Liver (tissue), 9 donors: ENCODE measurements around the gene EXOC2. TPM values are rescaled to one million over a fixed set of nuclear protein-coding genes. Genes with fewer than 3 reads are reported as not detected.

Experiments
- DNase-seq: peaks from one replicate; pipeline ENCODE4 v3.0.0-alpha.2; 2017; ENCODE audit warnings: low spot score
- H3K27ac ChIP-seq, 2 donors: one replicate each; pipeline ENCODE4 v1.7.0; 2013; ENCODE audit warnings: inconsistent platforms in 2 of 2, low read length in 2 of 2, control low read depth in 1 of 2, low read depth in 1 of 2, mild to moderate bottlenecking in 1 of 2
- H3K27me3 ChIP-seq, 4 donors: one replicate each; pipeline versions ENCODE4 v1.6.1 to v1.7.0; 2013; ENCODE audit warnings: low read length in 3 of 4, inconsistent platforms in 1 of 4, mild to moderate bottlenecking in 1 of 4, moderate library complexity in 1 of 4; ENCODE audit not compliant: control insufficient read depth in 4 of 4, insufficient read depth in 4 of 4
- H3K36me3 ChIP-seq, 4 donors: one replicate each; pipeline versions ENCODE4 v1.6.1 to v1.7.0; 2013; ENCODE audit warnings: low read length in 3 of 4, mild to moderate bottlenecking in 3 of 4, low read depth in 1 of 4, moderate library complexity in 1 of 4; ENCODE audit not compliant: control insufficient read depth in 4 of 4, insufficient read depth in 3 of 4
- H3K4me1 ChIP-seq, 4 donors: one replicate each; pipeline versions ENCODE4 v1.6.1 to v1.7.0; 2013; ENCODE audit warnings: low read length in 3 of 4, mild to moderate bottlenecking in 3 of 4, moderate library complexity in 1 of 4; ENCODE audit not compliant: control insufficient read depth in 4 of 4, insufficient read depth in 4 of 4
- H3K4me3 ChIP-seq, 3 donors: one replicate each; pipeline versions ENCODE4 v1.6.1 to v1.7.0; 2013; ENCODE audit warnings: low read length in 3 of 3, control low read depth in 1 of 3, low read depth in 1 of 3, mild to moderate bottlenecking in 1 of 3
- H3K9ac ChIP-seq, 2 donors: one replicate each; pipeline ENCODE4 v1.7.0; 2013; ENCODE audit warnings: low read length in 2 of 2, mild to moderate bottlenecking in 2 of 2, moderate library complexity in 2 of 2, control low read depth in 1 of 2, low read depth in 1 of 2
- H3K9me3 ChIP-seq, 4 donors: one replicate each; pipeline versions ENCODE4 v1.6.1 to v1.7.0; 2013; ENCODE audit warnings: low read length in 3 of 4; ENCODE audit not compliant: control insufficient read depth in 4 of 4
- EGR1 ChIP-seq, 2 donors: IDR thresholded peaks; 2 replicates each; pipeline ENCODE4 v1.6.1; 2016 to 2018; ENCODE audit warnings: antibody characterized with exemption in 2 of 2, low read depth in 2 of 2
- FOXA1 ChIP-seq: IDR thresholded peaks from 2 replicates; pipeline ENCODE4 v1.6.1; 2016; ENCODE audit warnings: antibody characterized with exemption
- FOXA2 ChIP-seq: IDR thresholded peaks from 2 replicates; pipeline ENCODE4 v1.6.1; 2016; ENCODE audit warnings: antibody characterized with exemption
- GABPA ChIP-seq, 2 donors: IDR thresholded peaks in 1 of 2; conservative IDR thresholded peaks in 1 of 2; 2 replicates each; pipeline ENCODE4 v1.6.1; 2016; ENCODE audit warnings: antibody characterized with exemption in 2 of 2, mild to moderate bottlenecking in 1 of 2, moderate library complexity in 1 of 2
- HNF4A ChIP-seq, 2 donors: conservative IDR thresholded peaks; 2 replicates each; pipeline ENCODE4 v1.6.1; 2016; ENCODE audit warnings: antibody characterized with exemption in 2 of 2, mild to moderate bottlenecking in 2 of 2
- JUND ChIP-seq, 2 donors: IDR thresholded peaks; 2 replicates each; pipeline ENCODE4 v1.6.1; 2016; ENCODE audit warnings: antibody characterized with exemption in 2 of 2
- RAD21 ChIP-seq, 2 donors: IDR thresholded peaks; 2 replicates each; pipeline ENCODE4 v1.6.1; 2016; ENCODE audit warnings: antibody characterized with exemption in 2 of 2, mild to moderate bottlenecking in 2 of 2
- RXRA ChIP-seq, 2 donors: IDR thresholded peaks; 2 replicates each; pipeline ENCODE4 v1.6.1; 2017 to 2018; ENCODE audit warnings: antibody characterized with exemption in 2 of 2, mild to moderate bottlenecking in 1 of 2
- SP1 ChIP-seq: IDR thresholded peaks from 2 replicates; pipeline ENCODE4 v1.6.1; 2018; ENCODE audit warnings: antibody characterized with exemption, mild to moderate bottlenecking
- TAF1 ChIP-seq: conservative IDR thresholded peaks from 2 replicates; pipeline ENCODE4 v1.6.1; 2016; ENCODE audit warnings: antibody characterized with exemption, mild to moderate bottlenecking
- WGBS: extraction: QIAGEN DNeasy Blood & Tissue Kit; methylation state at CpG from one replicate; pipeline ENCODE4 v1.1.7; 2013; 5-methylcytosine and 5-hydroxymethylcytosine counted together
- polyA plus RNA-seq, 2 donors: library from polyadenylated mRNA; stranded (reverse) in 1 of 2; unstranded in 1 of 2; fragments of 200-250 nt in 1 of 2; fragments of >200 nt in 1 of 2; fragmentation: Nextera tagmentation in 1 of 2; extraction: Ambion mirVana in 1 of 2; gene quantifications; one replicate each; pipeline versions ENCODE4 v1.2.1 to v1.2.3, GENCODE V29; 2013 to 2015
- total RNA-seq, 2 donors: library from RNA; depleted of rRNA; stranded (reverse); fragments of >200 nt; gene quantifications; one replicate each; pipeline ENCODE4 v1.2.3, GENCODE V29; 2014
- TF ChIP-seq, protein P1 (sequence below): fragments of 150-350 bp; IDR thresholded peaks from 2 replicates; pipeline ENCODE4 v1.5.1; 2017; ENCODE audit warnings: improper control_type of control experiment, low read depth, low read length; ENCODE audit not compliant: missing input control
- TF ChIP-seq, protein P2 (sequence below): IDR thresholded peaks from 2 replicates; pipeline ENCODE4 v1.6.1; 2016; ENCODE audit warnings: antibody characterized with exemption
- TF ChIP-seq, protein P3 (sequence below): IDR thresholded peaks from 2 replicates; pipeline ENCODE4 v1.6.1; 2016; ENCODE audit warnings: antibody characterized with exemption
- TF ChIP-seq, protein P4 (sequence below): IDR thresholded peaks from 2 replicates; pipeline ENCODE4 v1.6.1; 2016; ENCODE audit warnings: antibody characterized with exemption, mild to moderate bottlenecking
- TF ChIP-seq, protein P5 (sequence below): IDR thresholded peaks from 2 replicates; pipeline ENCODE4 v1.6.1; 2016; ENCODE audit warnings: antibody characterized with exemption
- donor health status: healthy.
- donor health status: healthy.
- donor health status: healthy.
- donor health status: healthy.
- donor health status: healthy.

The EXOC2 gene
- total and polyA plus RNA-seq, 4 donors: 6.7 to 15.3 (median 9.2) TPM

DNA sequence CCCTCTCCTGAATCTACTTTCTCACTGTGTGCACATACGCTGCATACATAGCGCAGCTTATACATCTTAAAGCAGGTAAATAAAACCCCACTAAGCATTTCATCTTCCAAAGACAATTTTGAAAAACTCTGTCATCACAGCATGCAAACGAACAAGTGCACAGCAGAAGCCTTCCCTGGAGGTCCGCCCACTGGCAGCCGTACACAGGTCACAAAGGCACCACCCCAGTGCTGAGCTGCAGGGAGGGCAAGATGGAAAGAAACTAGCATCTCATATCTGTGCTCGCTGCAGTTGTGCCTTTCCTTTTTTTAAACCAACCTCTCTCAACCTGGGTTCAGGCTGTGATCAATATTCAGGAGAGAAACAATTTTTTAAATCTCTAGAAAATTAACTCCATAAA lies 109.3 kb downstream of the EXOC2 start:
- no peak overlapping the region for H3K4me3 ChIP-seq
- DNase-seq: no peak
- no peaks in the 10 kb centered on the region for H3K27me3 ChIP-seq
- H3K9me3 ChIP-seq: no peaks in the 10 kb centered on the region
- peaks cover 0 to 4% (median 0%) of the 10 kb centered on the region in 4 donors for H3K4me1 ChIP-seq
- no peak overlapping the region for H3K9ac ChIP-seq
- TF ChIP-seq, protein P1, sequence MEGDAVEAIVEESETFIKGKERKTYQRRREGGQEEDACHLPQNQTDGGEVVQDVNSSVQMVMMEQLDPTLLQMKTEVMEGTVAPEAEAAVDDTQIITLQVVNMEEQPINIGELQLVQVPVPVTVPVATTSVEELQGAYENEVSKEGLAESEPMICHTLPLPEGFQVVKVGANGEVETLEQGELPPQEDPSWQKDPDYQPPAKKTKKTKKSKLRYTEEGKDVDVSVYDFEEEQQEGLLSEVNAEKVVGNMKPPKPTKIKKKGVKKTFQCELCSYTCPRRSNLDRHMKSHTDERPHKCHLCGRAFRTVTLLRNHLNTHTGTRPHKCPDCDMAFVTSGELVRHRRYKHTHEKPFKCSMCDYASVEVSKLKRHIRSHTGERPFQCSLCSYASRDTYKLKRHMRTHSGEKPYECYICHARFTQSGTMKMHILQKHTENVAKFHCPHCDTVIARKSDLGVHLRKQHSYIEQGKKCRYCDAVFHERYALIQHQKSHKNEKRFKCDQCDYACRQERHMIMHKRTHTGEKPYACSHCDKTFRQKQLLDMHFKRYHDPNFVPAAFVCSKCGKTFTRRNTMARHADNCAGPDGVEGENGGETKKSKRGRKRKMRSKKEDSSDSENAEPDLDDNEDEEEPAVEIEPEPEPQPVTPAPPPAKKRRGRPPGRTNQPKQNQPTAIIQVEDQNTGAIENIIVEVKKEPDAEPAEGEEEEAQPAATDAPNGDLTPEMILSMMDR: no peak
- TF ChIP-seq, protein P2, sequence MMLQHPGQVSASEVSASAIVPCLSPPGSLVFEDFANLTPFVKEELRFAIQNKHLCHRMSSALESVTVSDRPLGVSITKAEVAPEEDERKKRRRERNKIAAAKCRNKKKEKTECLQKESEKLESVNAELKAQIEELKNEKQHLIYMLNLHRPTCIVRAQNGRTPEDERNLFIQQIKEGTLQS: no peak
- TF ChIP-seq FOXA1: no peak
- TF ChIP-seq SP1: no peak
- TF ChIP-seq TAF1: no peak
- TF ChIP-seq EGR1 (IDR thresholded peaks at IDR 0.05; ENCODE audit: low read depth in 2 of 2): no peak
- TF ChIP-seq, protein P3, sequence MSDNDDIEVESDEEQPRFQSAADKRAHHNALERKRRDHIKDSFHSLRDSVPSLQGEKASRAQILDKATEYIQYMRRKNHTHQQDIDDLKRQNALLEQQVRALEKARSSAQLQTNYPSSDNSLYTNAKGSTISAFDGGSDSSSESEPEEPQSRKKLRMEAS: no peak
- TF ChIP-seq, protein P4, sequence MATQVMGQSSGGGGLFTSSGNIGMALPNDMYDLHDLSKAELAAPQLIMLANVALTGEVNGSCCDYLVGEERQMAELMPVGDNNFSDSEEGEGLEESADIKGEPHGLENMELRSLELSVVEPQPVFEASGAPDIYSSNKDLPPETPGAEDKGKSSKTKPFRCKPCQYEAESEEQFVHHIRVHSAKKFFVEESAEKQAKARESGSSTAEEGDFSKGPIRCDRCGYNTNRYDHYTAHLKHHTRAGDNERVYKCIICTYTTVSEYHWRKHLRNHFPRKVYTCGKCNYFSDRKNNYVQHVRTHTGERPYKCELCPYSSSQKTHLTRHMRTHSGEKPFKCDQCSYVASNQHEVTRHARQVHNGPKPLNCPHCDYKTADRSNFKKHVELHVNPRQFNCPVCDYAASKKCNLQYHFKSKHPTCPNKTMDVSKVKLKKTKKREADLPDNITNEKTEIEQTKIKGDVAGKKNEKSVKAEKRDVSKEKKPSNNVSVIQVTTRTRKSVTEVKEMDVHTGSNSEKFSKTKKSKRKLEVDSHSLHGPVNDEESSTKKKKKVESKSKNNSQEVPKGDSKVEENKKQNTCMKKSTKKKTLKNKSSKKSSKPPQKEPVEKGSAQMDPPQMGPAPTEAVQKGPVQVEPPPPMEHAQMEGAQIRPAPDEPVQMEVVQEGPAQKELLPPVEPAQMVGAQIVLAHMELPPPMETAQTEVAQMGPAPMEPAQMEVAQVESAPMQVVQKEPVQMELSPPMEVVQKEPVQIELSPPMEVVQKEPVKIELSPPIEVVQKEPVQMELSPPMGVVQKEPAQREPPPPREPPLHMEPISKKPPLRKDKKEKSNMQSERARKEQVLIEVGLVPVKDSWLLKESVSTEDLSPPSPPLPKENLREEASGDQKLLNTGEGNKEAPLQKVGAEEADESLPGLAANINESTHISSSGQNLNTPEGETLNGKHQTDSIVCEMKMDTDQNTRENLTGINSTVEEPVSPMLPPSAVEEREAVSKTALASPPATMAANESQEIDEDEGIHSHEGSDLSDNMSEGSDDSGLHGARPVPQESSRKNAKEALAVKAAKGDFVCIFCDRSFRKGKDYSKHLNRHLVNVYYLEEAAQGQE: no peak
- TF ChIP-seq FOXA2: no peak
- no peak for TF ChIP-seq RAD21 (IDR thresholded peaks at IDR 0.05)
- no peaks in the 10 kb centered on the region for H3K36me3 ChIP-seq
- 85% methylated on average over 6 of the region's 6 CpGs for WGBS
- no peak overlapping the region for H3K27ac ChIP-seq

DNA sequence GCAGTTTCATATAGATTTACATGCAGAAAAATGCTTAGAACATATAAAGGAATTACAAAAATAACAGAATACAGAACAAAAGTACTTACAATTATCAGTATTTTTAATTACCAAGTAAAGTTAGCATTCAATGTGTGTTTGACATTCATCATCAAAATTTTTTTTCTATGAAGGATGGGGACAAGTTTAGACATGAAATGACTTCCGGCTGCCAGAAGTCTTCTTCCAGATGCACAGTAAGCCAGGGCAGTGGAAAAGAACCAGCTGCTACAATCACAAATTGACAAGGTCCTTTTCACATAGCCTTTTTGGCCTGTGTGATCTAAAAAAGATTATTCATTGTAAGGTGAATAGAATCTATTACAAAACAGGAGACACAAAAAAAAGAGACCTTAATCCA lies 109.8 kb downstream of the EXOC2 start:
- no peak overlapping the region for H3K9ac ChIP-seq
- no peak overlapping the region for H3K27ac ChIP-seq
- H3K4me1 ChIP-seq: peaks cover 0 to 4% (median 0%) of the 10 kb centered on the region in 4 donors
- TF ChIP-seq HNF4A (conservative IDR thresholded peaks at IDR 0.05) (no peak), RXRA (IDR thresholded peaks at IDR 0.05) (no peak), GABPA (IDR thresholded peaks at IDR 0.05 in 1 of 2, conservative IDR thresholded peaks at IDR 0.05 in 1 of 2) (no peak), EGR1 (IDR thresholded peaks at IDR 0.05; ENCODE audit: low read depth in 2 of 2) (no peak), SP1 (no peak), FOXA2 (no peak), JUND (IDR thresholded peaks at IDR 0.05) (no peak)
- TF ChIP-seq, protein P5, sequence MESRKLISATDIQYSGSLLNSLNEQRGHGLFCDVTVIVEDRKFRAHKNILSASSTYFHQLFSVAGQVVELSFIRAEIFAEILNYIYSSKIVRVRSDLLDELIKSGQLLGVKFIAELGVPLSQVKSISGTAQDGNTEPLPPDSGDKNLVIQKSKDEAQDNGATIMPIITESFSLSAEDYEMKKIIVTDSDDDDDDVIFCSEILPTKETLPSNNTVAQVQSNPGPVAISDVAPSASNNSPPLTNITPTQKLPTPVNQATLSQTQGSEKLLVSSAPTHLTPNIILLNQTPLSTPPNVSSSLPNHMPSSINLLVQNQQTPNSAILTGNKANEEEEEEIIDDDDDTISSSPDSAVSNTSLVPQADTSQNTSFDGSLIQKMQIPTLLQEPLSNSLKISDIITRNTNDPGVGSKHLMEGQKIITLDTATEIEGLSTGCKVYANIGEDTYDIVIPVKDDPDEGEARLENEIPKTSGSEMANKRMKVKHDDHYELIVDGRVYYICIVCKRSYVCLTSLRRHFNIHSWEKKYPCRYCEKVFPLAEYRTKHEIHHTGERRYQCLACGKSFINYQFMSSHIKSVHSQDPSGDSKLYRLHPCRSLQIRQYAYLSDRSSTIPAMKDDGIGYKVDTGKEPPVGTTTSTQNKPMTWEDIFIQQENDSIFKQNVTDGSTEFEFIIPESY: no peak
- TF ChIP-seq, protein P1: no peak
- no peaks in the 10 kb centered on the region for H3K27me3 ChIP-seq
- H3K9me3 ChIP-seq: no peaks in the 10 kb centered on the region
- H3K4me3 ChIP-seq: no peak overlapping the region
- 80% methylated on average over 1 of the region's 1 CpG for WGBS
- H3K36me3 ChIP-seq: no peaks in the 10 kb centered on the region
- DNase-seq: no peak
